Skin of body (tissue), 2 donors: Measurements from ENCODE around the gene SPAG16. TPM values are rescaled to one million over a fixed set of nuclear protein-coding genes. Genes with fewer than 3 reads are reported as not detected.

Experiments used
- DNase-seq: peaks from one replicate; lab custom pipeline; 2025; lab: John Stamatoyannopoulos, UW
- total RNA-seq: library from RNA; depleted of rRNA; stranded (reverse); fragments of >200 nt; gene quantifications from one replicate; pipeline ENCODE4 v1.2.3, GENCODE V29; 2014

The SPAG16 gene
- total RNA-seq, 1 donor from 2014 or later = 34.9 TPM

- peak; percentile 53 for DNase-seq
Observed at GRCh38 chr2:214069254-214069653, 785.0 kb downstream of the SPAG16 start.

DNA sequence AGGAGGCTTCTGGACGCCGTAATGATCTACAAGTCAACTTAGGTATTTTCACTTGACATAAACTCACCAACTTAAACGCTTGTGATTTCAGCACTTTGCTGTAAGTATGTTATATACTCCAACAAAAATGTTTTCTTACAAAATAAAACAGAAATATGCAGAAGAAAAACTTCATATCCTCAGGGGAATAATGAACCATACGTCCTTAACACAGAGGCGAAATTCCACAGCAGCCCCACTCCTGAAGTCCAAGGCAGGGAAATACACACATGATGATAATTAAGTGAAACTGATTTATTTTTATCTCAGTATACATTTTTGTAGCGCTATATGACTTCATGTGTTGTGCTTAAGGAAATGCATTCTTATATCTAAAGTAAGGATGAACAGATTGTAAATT lies 791.2 kb downstream of the SPAG16 start:
- peak; percentile 10 for DNase-seq

DNA sequence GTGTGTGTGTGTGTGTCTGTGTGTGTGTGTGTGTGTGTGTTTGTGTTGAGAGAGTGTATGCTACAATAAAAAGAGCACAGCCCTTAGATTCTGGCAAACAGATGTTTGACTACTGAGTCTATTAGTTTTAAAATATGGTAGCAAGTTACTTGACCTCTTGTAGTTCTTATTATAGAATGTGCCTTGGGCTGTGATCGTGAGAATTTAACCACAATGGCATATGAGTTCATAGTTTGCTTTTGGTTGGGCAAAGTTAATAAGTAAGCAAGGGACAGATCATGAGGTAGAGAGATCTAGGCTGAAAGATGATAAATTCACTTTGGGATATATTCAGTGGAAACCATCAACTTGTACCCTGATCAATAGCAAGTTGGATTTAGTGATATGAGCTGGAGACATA lies 792.3 kb downstream of the SPAG16 start:
- no peak for DNase-seq

DNA sequence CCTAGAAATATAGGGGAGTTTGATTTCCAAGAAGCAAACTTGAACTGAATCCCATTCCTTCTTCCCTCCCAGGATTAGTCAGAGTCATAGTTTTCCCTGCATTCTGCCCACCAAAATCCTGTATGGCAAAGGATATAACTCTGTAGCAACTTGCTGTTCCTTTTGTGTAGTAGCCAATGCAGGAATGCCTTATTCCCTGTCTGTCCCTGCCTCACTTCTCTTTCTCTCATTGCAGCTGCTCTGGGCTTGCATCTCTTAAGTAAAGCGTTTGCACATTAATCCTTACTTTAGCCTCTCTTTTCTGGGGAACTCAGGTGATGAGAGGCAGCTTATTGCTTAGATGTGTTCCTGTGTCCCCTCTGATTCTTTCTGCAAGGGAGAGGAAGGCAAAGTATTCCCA lies 793.5 kb downstream of the SPAG16 start:
- DNase-seq = no peak

- no peak for DNase-seq
Observed at GRCh38 chr2:214079032-214079431, 794.8 kb downstream of the SPAG16 start.

GRCh38 chr2:214088536-214088935 lies 804.3 kb downstream of the SPAG16 start:
- DNase-seq = no peak

DNA sequence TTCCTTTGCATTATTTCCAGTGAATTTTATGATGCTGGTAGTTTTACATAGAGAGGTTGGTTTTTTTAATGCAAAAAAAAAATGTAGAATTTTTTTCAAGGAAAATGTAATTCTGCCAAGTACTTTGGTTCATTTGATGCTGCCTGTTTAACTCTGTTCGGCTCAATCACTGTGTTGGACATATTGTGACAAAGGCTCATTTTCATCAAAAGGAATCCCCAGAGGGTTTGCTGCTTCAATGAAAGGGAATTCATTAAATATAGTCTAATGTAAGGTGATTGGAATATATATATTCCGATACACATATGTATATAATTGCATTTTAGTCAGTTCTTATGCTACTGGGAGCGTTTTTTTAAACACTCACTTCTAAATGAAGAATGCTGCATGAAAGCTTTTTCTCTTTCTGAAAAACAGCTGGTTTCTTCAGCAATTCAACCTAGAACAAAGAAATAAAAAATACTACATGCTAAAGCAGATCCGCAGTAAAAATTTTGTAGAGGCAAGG lies 812.0 kb downstream of the SPAG16 start:
- no peak for DNase-seq

- DNase-seq = no peak
Observed at GRCh38 chr2:214098811-214099210, 814.5 kb downstream of the SPAG16 start.

- DNase-seq = no peak
Observed at GRCh38 chr2:214100488-214100887, 816.2 kb downstream of the SPAG16 start.

GRCh38 chr2:214103276-214104001 lies 819.2 kb downstream of the SPAG16 start:
- no peak for DNase-seq

DNA sequence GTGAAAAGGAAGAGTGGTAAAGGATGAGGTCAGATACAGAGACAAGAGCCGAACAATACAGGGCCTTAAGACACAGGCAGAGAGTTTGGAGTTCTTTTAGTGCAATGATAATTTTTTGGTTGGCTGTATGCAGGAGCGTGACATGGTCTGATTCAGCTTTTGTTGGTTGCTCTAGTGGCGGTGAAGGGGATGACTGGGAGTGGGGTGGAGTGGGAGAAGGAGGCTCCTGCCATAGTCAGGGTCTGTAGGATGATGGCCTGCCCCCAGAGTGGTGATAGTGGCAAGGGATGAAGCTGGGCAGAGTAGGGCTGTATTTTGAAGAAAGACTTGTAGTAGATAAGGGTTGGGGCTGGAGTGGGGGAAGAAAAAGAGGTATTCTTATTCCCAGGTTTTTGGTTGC lies 820.0 kb downstream of the SPAG16 start:
- no peak for DNase-seq

GRCh38 chr2:214104967-214105366 lies 820.7 kb downstream of the SPAG16 start:
- DNase-seq = no peak

GRCh38 chr2:214107726-214108125 lies 823.5 kb downstream of the SPAG16 start:
- no peak for DNase-seq

DNA sequence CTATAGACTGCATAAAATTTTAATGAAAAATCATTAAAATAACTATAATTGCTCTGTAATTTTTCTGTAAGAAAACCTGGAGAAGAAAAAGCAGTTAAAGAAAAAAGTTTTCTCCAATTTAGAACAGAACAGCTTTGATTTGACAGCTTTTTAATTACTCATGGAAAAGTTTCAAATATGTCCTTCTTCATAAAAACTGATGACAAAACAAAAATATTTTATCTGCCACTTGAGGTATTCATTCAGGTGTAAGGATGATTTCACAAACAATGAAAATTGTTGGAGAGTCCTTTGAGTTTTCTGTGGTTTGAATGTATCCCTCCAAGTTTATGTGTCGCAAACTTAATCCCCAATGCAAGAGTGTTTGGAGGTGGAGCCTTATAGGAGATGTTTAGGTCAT lies 824.3 kb downstream of the SPAG16 start:
- no peak for DNase-seq

DNA sequence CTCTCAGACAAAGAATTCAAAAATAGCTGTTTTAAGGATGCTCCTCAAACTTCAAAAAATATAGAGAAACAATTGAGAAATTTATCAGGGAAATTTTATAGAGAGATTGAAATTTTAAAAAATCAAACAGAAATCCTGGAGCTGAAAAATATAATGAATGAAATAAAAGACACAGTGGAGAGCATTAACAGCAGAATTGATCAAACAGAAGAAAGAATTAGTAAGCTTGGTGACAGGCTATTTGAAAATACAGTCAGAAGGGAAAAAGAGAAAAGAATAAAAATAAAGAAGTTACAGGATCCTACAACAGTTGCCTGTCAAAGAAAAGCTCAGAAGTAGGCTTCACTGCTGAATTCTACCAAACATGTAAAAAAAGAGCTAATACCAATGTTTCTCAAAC lies 832.8 kb downstream of the SPAG16 start:
- DNase-seq = no peak

DNA sequence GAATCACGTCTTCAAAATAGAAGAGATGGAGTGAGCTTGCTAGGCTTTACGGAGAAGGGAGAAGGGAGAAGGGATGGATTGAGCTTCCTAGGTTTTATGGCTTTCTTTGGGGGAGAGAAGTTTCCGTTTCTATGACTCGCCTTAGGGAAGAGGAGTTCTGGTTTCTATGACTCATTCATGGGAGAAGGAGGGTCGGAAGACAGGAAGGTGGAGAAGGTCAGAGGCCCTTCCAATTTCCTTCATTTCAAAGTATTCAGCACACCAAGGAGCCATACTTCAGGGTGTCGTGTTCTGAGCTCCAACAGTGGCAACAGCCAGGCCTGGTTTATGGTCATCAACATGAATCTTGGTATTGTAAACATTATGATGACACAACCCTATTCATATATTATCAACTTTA lies 841.9 kb downstream of the SPAG16 start:
- DNase-seq = no peak

DNA sequence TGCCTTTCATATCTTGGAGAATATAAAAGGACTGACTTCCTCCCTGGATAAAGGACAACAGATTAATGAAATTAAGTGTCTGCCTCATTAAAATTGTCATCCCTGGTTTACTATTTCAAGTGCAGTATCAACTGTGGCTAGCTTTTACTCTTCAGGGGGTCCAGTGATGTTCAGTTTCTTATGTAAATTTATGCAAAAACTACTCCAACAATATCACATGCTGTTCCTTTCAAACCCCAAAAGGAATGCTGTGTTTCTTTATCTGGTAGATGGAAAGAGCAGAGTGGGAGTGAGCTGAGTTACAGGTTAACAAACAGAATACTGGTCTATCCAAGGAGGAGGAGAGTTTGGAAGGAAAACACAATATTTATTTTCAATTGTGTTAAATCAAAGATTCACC lies 842.9 kb downstream of the SPAG16 start:
- DNase-seq = no peak

DNA sequence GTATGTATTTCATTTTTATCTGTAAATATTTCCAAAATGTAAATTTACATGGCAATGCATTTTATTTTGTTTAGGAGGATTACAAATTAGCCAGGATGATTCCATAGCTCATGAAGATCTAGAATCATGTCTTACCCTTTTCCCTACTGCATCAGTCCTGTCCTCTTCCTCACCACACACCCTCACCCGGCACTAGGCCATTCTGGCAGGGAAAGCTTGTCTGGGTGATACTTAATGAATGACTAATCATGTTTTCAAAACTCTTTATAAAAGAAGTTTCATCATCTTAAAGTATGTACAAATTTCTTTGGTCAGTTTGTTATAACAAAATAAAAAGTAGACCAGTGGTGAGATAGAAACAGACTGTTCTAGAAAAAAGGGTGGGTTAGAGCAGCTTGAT lies 843.3 kb downstream of the SPAG16 start:
- no peak for DNase-seq

- DNase-seq = no peak
Observed at GRCh38 chr2:214128040-214128439, 843.8 kb downstream of the SPAG16 start.

DNA sequence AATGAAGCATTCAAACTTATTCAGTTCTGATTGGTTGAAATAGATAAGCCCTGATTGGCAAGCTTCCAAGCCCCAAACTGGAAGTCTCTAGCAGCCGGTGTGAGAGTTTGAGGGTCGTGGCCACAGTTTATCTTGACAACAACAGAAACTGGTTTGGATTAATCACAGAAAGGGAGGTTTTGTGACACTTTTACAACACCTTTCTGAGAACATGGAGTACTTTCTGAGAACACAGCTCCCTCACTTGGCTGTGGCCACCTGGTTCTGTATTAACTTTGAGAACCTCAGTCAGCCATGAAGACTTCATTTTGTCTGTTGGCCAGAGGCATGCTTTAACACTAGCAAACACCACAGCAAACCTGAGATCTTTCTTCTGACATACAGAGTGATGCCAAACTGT lies 845.9 kb downstream of the SPAG16 start:
- DNase-seq = no peak

- DNase-seq = no peak
Observed at GRCh38 chr2:214135966-214136365, 851.7 kb downstream of the SPAG16 start.

DNA sequence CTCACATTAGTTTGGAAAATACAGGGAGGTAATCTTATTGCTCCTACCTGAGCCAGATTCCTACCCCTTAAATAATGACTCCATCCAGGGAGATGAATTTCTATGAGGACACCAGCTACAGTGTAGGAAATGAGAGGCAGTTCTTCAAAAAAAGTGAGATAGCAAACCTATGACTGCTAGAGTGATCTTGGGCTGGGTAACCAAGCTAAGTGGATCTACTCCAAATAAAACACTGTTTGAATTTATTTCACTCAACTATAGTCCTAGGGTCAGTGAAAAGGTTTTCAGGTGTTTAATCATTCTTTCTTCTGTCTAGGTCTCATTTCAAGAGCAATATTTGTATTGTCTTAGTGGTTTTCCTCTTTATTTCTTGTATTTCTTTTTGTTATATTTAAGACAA lies 854.5 kb downstream of the SPAG16 start:
- no peak for DNase-seq

- no peak for DNase-seq
Observed at GRCh38 chr2:214139630-214140284, 855.5 kb downstream of the SPAG16 start.
